DOHH2 (cell line): ENCODE measurements around the gene MFAP4.

Experiments used
- EZH2phosphoT487 ChIP-seq: fragments of 200-600 bp; sonication (generic); IDR thresholded peaks from 2 replicates; pipeline ENCODE4 v1.6.1; 2017; ENCODE audit warnings: borderline replicate concordance, mild to moderate bottlenecking, antibody characterized with exemption, low read length, moderate library complexity, mixed read lengths
- TF ChIP-seq, protein P1 (sequence below): fragments of 200-600 bp; sonication (generic); IDR thresholded peaks from one replicate; pipeline ENCODE4 v1.5.1; 2014; ENCODE audit warnings: antibody characterized with exemption, mild to moderate bottlenecking, low read depth, low read length; ENCODE audit not compliant: poor library complexity, severe bottlenecking

DNA sequence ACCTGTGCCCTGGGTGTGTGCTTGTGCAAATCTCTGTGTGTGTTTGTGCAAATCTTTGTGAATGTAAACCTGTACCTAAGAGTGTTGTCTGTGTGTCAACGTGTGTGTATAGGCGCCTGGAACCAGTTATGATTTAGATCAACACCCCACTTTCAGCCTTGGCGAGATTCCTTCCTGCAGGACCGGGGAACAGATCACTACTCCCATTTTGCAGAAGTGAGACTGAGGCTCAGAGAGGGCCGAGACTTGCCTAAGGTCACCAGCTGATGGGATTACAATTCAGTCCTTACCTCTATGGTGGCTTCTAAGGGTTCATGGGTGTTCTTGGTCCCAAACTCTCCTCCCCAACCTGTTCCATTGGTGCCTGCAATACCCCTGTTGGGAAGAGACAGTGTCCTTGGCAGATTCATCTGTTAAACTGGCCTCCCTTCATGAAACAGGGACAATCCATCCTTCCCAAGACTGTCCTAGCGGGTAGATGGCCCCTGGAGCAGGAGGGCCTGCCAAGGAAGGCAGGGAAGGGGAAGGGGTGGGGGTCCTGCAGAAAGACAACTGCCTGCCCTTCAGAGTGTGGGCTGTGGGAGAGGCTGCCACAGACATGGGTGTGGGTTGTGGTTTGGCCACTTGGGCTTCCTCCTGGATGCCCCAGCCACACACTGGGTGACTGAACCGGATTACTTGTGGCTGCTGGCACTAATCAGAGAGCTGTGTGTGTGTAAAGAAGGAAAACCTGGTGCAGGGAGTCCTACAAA lies 15.6 kb downstream of the MFAP4 start:
- TF ChIP-seq, protein P1, sequence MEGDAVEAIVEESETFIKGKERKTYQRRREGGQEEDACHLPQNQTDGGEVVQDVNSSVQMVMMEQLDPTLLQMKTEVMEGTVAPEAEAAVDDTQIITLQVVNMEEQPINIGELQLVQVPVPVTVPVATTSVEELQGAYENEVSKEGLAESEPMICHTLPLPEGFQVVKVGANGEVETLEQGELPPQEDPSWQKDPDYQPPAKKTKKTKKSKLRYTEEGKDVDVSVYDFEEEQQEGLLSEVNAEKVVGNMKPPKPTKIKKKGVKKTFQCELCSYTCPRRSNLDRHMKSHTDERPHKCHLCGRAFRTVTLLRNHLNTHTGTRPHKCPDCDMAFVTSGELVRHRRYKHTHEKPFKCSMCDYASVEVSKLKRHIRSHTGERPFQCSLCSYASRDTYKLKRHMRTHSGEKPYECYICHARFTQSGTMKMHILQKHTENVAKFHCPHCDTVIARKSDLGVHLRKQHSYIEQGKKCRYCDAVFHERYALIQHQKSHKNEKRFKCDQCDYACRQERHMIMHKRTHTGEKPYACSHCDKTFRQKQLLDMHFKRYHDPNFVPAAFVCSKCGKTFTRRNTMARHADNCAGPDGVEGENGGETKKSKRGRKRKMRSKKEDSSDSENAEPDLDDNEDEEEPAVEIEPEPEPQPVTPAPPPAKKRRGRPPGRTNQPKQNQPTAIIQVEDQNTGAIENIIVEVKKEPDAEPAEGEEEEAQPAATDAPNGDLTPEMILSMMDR = no peak
- no peak for TF ChIP-seq EZH2phosphoT487
